SK-N-SH treated with all-trans-retinoic acid at 6 μM for 48 hours (cell line): Measurements from ENCODE around the gene DPP6.

ENCODE experiments used
- ZFP3 ChIP-seq: fragments of 250-450 bp; sonication (Bioruptor Pico); IDR thresholded peaks from 2 replicates; pipeline ENCODE4 v1.5.0; 2020; ENCODE audit warnings: mild to moderate bottlenecking, moderate library complexity
- ZFP30 ChIP-seq: fragments of 450-650 bp; formaldehyde crosslinking; IDR thresholded peaks from 2 replicates; pipeline ENCODE4 v1.5.0; 2022; ENCODE audit warnings: mild to moderate bottlenecking, moderate library complexity

GRCh38 chr7:154177584-154177983 lies 125.4 kb downstream of the DPP6 start:
- TF ChIP-seq ZFP30 (CRISPR knock-in tag) (no peak), ZFP3 (CRISPR knock-in tag) (no peak)
